Umbilical cord (tissue), 2 donors: ENCODE data around the gene HELZ2. TPM values are rescaled to one million over a fixed set of nuclear protein-coding genes. Genes with fewer than 3 reads are reported as not detected.
"Not testable (repeated sequence)": the region's sequence is repeated elsewhere in the genome, so short reads cannot be mapped to it uniquely, and the experiment has no call there.

Source experiments
- DNase-seq: peaks from one replicate; pipeline ENCODE4 v3.0.0-alpha.2; 2015; ENCODE audit warnings: low spot score
- total RNA-seq: library from RNA; depleted of rRNA; stranded (reverse); fragments of >200 nt; gene quantifications from one replicate; pipeline ENCODE4 v1.2.3, GENCODE V29; 2014; ENCODE audit warnings: low replicate concordance; ENCODE audit not compliant: insufficient read depth

The HELZ2 gene
- total RNA-seq, 1 donor from 2014 or later = 35.6 TPM

DNA sequence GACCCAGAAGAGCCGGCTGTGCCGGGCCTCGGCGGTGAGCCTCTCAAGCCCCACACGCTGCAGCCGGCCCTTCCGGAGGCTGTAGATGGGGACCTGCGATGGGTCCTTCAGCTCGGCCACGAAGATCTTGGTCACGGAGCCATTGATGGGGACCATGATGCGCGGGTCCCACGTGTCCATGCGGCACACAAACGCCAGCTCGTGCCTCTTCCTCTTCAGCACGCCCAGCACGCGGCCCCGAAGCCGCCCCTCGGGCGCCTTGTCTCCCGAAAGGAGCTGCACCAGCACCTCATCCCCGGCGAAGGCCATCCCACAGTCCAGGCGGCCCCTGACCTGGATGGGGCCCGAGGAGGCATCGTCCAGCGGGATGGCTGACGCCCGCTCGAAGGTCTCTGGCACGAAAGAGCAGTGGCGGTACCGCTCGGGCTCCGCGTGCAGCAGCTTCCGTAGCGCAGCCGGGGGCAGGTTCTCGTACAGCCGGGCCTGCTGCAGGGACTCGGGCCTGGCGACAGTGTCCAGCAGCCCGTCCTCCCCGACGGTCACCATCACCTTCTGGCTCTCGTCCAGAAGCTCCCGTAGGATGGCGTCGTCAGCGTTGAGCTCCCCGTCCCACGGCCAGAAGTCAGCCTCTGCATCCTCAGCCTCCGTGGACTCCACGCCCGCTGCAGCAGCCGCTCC is 8.9 kb downstream of the HELZ2 start:
- DNase-seq = no peak

DNA sequence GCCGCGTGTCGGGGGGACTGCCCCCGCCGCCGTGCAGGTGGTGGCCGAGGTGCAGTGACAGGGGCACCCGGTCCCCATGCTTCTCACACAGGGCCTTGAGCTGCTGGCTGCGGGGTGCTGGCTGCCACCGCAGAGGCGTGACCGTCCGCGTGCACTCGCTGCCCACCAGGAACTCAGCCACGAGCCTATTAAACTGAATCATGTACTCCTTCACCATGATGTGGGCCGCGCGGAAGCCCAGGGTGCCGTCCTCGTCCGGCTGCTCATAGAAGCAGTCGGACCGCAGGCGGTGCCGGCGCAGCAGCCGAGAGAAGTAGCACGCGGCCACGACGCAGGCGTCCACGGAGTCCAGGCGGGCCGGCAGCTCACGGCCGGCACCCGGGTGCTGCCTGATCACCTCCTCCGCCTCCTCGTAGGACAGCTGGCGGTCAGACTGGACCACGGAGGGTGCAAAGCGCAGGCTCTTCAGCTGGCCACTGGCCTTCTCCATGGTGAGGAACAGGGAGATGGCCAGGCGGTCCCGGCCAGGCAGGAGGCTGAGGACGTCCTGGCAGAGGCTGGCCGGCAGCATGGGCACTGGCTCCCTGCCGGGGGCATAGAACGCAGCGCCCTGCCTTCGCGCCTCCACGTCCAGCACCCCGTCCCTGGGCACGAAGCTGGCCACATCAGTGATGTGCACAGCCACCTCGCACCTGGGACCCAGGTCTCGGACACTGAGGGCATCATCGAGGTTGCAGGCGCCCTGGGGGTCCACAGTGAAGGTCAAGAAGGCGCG is 9.8 kb downstream of the HELZ2 start:
- DNase-seq = no peak

DNA sequence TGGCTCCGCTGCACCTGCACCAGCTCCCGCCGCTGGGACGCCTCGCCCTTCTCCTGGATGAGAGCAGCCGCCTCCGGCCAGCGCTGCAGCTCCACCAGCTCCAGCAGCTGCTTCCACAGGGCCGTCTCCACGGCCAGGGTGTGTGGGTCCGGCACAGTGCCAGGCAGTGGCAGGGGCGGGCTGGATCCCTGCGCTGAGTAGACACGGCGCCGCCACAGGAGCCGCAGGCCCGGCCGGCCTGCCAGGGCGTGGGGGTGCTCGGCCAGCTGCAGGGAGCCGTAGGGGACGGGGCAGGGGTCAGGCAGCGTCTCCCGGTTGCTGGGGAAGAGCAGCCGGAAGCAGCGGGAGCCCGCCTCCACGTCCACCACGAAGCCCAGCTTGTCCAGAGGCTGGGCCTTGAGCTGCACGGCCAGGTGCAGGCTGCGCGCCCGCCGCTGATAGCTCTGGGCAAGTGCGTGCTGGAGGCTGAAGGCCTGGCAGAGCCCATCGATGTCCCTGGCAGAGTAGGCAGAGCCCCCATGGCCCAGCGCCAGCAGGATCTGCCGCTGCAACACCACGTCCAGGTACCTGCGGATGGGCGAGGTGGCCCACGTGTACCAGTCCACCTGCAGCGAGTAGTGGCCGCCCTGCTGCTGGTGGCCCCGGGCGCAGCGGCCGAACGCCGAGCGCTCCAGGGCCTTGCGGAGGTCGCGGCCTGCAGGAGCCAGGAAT is 10.7 kb downstream of the HELZ2 start:
- DNase-seq = no peak

DNA sequence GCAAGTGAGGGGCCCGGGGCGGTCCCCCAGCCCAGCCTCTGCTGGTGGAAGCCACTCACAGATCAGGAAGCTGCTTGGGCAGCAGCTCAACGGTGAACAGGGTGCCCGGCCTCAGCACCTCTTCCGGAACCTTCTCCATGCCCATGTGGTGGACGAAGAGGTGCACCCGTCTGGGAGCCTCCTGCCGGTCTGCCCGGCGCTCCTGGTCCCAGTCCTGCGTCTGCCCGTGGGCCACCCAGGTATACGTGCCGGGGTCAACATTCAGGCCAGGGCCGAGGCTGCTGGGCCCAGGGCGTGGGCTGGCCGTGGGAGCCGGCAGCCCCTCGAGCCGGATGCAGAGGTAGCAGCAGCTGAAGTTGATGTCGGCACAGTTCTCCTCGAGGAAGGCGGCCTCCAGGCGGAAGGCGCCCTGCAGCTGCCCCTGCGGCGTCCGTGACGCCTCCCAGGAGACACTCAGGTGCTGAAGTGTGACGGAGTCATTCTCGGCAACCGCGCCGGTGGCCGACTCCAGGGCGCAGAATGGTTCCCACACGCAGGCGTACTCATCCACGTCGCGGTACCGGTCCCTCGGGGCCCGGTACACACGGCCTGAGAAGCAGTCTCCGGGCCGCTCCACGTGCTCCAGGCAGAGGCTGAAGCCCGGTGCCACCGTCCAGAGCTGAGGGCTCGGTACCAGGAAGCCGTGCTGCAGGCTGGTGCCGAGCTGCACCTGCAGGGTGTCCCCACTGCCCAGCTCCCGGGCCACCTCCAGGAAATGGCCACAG is 11.4 kb downstream of the HELZ2 start:
- no peak for DNase-seq

DNA sequence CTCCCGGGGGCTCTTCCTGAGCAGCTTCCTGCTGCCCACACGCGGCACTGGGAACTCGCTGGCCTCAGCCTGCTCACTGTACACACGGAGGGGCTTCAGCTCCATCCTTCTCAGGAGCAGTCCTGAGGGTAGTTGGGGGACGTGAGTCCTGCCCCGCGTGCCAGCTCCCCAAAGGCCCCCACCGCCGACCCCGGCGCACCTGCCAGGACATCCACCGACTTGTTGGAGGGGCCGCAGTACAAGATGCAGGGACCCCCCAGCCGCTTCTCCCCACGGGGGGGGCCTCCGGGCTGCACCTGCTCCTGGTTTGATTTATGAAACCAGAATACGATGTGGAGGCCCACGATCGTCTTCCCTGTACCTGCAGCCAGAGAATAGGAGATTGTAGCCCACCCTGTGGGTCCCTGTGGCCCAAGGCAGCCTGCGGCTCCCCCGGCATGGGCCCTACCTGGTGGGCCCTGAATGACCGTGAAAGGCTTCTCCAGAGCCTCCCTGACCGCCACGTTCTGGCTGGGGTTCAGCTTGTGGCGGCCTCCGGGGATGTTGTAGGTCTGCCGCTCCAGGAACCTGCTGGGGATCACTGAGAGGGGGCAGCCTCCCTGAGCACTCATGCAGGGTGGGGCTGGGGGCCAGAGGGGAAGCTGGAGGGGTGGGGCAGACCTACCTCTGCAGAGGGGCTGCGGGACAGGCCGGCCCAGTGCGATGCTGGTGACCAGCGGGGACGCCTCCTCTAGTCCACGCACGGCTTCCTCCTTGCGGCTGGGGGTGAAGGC is 12.2 kb downstream of the HELZ2 start:
- no peak for DNase-seq

DNA sequence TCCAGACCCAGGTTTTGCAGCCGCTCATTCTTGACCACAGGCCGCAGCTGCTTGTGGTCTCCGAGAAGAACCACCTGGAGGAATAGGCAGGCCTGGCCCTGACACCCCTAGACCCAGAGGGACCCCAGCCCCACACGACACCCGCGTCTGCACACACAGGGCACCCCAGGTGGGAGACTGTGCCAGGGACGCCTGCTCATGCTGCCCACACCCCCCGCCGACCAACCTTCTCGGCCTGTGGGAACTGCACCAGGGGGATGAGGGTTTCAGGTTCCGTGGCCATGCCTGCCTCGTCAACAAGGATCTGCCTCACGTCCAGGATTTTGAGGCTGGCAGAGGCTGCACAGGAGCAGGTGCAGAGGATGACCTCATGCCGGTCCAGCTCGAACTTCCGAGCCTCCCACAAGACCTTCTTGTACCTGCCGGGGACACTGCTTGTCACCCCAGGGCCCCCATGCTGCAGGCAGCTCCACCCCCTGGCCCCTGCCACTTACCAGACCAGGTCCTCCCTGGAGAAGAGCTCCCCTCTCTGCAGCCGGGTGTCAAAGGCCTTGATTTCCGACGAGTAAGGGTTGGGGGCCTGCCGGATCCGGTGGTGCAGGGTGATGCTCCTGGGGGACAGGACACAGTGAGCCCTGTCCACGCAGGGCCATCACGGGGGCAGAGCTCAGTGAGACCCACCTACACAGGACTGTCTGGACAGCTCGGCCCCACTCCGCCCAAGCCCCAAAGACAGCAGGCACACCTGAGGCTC is 13.0 kb downstream of the HELZ2 start:
- no peak for DNase-seq

DNA sequence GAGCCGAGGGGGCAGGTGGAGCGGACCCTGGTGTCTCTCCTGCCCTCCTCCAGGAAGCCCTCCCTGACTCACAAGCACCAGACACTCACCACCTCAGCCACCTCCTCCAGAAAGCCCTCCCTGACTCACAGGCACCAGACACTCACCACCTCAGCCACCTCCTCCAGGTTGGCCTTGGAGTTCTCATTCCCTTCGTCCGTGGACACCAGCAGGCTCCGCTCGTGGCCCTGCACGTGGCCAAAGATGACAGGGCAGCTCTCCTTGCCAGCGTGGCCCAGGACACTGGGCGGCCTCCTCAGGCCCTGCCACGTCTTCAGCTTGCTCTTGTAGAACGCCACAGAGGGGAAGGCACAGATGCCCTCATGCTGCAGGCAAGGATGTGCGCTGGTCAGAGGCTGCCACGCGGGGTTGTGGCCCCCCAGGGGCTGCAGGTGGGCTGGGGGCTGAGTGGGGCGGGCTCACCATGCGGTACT is 13.7 kb downstream of the HELZ2 start:
- no peak for DNase-seq

DNA sequence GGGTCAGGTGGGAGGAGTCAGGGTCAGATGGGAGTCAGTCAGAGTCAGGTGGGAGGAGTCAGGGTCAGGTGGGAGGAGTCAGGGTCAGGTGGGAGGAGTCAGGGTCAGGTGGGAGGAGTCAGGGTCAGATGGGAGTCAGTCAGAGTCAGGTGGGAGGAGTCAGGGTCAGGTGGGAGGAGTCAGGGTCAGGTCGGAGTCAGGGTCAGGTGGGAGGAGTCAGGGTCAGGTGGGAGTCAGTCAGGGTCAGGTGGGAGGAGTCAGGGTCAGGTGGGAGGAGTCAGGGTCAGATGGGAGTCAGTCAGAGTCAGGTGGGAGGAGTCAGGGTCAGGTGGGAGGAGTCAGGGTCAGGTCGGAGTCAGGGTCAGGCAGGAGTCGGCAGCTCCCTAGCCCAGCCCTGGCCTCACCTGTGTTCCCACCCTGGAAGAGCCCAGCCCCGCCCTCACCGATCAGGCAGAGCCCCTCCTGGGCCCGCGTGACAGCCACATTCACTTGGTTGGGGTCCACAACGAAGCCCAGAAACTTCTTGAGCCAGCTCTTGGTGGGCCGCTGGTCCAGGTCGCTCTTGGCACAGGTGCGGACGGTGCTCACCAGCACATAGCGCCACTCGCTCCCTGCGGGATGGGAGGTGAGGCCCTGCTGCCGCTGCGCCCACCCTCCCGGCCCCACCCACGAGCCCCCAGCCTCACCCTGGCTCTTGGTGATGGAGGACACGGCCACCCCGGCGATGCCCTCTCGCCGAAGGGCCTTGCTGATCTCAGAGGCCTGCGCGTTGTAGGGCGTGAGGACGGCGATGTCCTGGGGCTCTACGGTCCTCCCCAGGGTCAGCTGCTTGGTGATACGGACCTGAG is 14.3 kb downstream of the HELZ2 start:
- not testable (repeated sequence) for DNase-seq

DNA sequence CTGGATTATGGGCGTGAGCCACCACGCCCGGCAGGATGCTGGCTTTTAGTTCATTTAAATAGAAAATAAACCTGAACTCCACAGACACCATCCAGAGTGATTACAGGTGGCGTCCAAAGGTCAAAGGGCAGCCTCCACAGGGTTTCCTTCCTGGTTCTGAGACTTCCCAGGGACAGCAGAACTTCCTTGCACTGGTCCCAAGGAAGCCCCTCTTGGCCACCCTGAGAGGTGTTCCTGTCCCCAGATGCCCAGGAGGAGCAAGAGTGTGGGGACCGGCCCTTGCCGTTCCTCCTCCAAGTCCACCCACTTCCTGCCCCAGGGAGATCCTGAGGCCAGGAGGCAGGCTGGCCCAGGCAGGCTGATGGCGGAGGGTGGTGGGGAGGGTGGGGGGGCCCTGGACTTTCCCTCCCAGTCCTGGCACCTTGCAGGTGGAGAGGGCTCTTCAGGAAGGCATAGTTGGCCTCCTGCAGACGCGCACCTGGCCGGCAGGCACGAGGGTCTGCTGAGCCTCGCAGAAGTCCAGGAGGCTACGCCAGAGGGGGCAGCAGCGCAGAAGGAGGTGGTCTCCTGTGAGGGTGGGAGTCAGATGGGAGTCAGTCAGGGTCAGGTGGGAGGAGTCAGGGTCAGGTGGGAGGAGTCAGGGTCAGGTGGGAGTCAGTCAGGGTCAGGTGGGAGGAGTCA is 15.1 kb downstream of the HELZ2 start:
- DNase-seq = no peak

DNA sequence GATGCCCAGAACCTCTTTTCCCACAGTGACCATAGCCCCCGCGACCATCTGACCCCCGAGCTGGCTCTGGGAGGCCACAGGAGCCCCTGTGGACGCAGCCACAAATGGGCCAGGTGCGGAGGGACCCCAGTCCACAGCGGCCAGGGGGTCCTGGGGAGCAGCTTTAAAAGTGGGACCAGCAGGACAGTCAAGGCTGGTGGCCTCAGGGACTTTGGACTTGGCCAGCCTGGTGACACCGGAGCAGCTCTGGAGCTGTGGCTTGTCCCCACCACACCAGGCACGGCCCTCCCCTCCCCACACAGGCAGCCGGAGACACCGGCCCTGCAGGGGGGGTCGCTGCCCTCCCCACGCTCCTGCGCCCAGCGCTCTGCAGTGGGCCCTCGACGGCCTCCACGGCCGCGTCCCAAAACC is 16.6 kb downstream of the HELZ2 start:
- DNase-seq = no peak

DNA sequence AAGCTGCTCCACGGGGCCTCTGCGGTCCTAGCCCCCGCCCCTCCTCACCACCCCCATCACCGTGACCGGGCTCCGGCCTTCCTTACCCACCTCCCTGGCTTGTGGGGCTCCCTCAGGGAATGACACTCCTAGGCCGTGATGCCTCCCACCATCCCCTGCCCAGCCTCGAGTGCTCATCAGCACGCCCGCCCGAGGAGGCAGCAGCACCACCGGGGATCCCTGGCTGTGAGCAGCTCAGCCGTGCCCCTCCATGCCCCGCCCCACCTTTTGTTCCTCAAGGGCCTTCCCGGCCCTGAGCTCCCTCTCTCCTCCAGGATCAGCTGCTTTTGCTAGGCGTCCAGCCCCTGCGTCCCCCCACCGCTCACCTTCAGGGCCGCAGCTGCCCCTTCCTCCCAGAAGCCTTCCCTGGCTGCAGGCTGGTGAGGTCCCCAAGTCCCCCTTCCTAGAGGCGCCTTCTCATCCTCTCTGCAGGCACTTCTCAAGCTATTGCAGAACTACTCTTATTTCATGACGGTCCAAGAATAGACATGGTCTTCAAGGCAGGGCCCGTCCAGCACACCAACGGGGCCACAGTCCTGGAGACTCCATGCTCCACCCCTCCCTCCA is 17.1 kb downstream of the HELZ2 start:
- DNase-seq = no peak

DNA sequence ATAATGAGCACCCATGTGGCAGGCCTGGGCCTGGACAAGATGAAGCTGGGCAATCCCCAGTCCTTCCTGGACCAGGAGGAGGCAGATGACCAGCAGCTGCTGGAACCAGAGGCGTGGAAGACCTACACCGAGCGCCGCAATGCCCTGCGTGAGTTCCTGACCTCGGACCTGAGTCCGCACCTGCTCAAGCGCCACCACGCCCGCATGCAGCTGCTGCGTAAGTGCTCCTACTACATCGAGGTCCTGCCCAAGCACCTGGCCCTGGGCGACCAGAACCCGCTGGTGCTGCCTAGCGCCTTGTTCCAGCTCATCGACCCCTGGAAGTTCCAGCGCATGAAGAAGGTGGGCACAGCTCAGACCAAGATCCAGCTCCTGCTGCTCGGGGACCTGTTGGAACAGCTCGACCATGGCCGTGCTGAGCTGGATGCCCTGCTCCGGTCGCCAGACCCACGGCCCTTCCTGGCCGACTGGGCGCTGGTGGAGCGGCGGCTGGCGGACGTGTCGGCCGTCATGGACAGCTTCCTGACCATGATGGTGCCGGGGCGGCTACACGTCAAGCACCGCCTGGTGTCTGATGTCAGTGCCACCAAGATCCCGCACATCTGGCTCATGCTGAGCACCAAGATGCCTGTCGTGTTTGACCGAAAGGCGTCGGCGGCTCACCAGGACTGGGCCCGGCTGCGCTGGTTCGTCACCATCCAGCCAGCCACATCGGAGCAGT is 18.2 kb downstream of the HELZ2 start:
- DNase-seq = no peak

DNA sequence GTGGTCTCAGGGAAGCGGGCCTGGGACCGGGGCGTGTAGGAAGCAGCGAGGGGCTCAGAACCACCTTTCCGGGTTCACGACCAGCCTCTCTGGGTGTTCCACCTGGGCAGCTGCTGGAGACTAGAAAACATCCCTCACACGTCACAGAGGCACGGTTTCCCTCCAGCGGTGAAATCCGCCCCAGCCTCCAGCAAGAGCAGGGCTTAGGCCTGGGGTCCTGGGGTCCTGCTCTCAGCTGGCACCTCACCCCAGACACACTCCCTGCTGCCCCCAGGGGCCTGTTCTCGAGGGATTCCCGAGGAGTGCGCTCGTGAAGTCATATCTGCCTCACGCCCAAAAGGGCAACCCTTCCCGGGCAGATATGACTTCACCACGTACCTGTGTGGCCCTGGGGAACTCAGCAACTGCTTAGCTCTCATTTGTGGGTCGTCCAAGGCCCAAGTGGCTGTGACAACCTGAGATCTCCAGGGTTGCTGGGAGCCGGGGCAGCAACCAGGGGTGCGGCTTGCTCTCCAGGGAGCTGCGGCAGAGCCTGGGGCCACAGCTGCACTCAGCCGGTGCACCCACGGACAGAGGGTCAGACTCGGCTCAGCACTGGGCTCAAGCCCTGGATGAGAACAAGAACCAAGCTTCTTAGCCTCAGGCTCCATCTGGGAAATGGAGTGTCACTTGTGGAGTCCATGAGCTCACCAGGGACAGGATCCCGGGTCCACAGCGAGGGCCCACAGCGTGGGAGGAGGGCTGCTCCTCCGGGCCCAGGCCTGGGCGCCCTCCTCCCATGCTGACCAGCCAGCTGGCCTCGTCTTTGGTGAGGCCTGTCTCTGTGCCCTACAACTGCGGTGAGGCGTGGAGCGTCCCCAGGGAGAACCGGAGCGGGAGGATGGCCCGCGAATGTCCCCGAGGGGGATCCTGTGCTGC is 19.4 kb downstream of the HELZ2 start:
- no peak for DNase-seq

DNA sequence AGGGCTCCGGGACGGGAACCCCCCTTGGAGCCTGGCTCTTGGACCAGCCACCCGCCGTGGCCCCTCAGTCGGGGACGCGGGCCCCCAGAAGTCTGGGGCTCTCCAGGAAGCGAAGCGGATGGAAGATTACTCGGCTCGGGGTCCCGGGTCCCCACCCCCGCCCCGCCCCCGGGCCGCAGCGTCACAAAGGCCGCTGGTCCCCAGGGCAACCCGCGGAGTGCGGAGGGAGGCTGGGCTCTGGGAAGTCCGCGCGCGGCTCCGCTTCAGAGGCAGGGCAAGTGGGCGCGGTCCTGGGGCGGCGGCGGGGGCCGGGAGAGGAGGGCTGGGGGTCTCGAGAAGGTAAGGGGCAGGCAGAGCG is 20.1 kb downstream of the HELZ2 start, which contains the start of gene FNDC11:
Gene FNDC11 (plus strand): TSS at position 227 of the 358 bp plus-strand sequence. CDS start 1,505 bp downstream, outside the sequence.
- peak; percentile 31 for DNase-seq

DNA sequence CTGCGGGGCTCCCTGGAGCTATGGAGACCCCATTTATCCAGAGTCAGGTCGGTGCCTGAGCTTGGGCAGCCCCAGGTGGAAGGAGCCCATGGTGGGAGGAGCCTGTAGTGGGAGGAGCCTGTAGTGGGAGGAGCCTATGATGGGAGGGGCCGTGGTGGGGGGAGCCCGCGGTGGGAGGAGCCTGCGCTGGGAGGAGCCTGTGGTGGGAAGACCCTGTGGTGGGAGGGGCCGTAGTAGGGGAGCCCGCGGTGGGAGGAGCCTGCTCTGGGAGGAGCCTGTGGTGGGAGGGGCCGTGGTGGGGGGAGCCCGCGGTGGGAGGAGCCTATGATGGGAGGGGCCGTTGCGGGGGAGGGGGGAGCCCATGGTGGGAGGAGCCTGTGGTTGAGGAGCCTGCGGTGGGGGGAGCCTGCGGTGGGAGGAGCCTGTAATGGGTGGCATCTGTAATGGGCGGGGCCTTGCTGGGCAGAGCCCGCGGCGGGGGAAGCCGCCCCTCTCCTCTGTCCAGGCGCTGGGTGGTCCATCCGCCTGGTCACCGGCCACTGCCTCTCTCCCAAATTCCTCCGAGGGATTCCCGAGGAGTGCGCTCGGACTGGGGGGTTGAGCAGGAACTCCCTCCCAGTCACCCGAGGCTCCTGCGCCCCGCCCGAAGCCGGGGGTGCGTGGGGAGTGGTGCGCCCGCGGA is 20.6 kb downstream of the HELZ2 start:
- peak; percentile 53 for DNase-seq
